Breast epithelium (tissue), 4 donors: ENCODE measurements around the gene TP53I11. TPM values are rescaled to one million over a fixed set of nuclear protein-coding genes. Genes with fewer than 3 reads are reported as not detected.

Experiments
- DNase-seq, 2 donors: peaks; one replicate each; pipeline ENCODE4 v3.0.0-alpha.2; 2019; ENCODE audit warnings: low spot score in 2 of 2
- H3K27ac ChIP-seq, 2 donors: fragments of 200-600 bp; sonication (generic) in 1 of 2; one replicate each; pipeline ENCODE4 v1.5.1; 2016 to 2019; ENCODE audit warnings: mild to moderate bottlenecking in 1 of 2
- H3K27me3 ChIP-seq, 2 donors: fragments of 200-600 bp; sonication (generic) in 1 of 2; one replicate each; pipeline versions ENCODE4 v1.5.1 to v1.6.0; 2017 to 2019; ENCODE audit warnings: control low read depth in 1 of 2, mild to moderate bottlenecking in 1 of 2
- H3K36me3 ChIP-seq: fragments of 200-600 bp; one replicate; pipeline ENCODE4 v1.5.1; 2019
- H3K4me1 ChIP-seq, 2 donors: fragments of 200-600 bp; sonication (generic); one replicate each; pipeline ENCODE4 v1.5.1; 2016 to 2019; ENCODE audit warnings: control low read depth in 1 of 2
- H3K4me3 ChIP-seq, 3 donors: fragments of 200-600 bp; sonication (generic); 1 replicate in 2 of 3; 2 replicates in 1 of 3; pipeline ENCODE4 v1.5.1; 2016 to 2019; ENCODE audit warnings: mild to moderate bottlenecking in 3 of 3, moderate library complexity in 2 of 3
- H3K9me3 ChIP-seq, 2 donors: fragments of 200-600 bp; sonication (generic) in 1 of 2; one replicate each; pipeline ENCODE4 v1.5.1; 2016 to 2019; ENCODE audit warnings: control low read depth in 1 of 2
- CTCF ChIP-seq, 3 donors: fragments of 450-650 bp; IDR thresholded peaks; one replicate each; pipeline ENCODE4 v1.5.1; 2016 to 2017; ENCODE audit warnings: antibody characterized with exemption in 3 of 3, mild to moderate bottlenecking in 3 of 3, moderate library complexity in 3 of 3
- POLR2A ChIP-seq: fragments of 450-650 bp; IDR thresholded peaks from one replicate; pipeline ENCODE4 v1.6.1; 2016; ENCODE audit warnings: antibody characterized with exemption, mild to moderate bottlenecking, moderate library complexity
- POLR2AphosphoS5 ChIP-seq, 3 donors: sonication (generic); formaldehyde crosslinking; IDR thresholded peaks; one replicate each; pipeline ENCODE4 v1.6.1; 2017; ENCODE audit warnings: antibody characterized with exemption in 3 of 3
- intact Hi-C: fragments of 100-400 bp; cut with DNase I; formaldehyde crosslinking; loops from one replicate; pipeline ENCODE4 v1.15.1; 2023; ENCODE audit warnings: low total_unique reads
- total RNA-seq, 3 donors: library from RNA; depleted of rRNA; stranded (reverse); fragments of >200 nt; gene quantifications; one replicate each; pipeline ENCODE4 v1.1.0, GENCODE V29; 2016

The TP53I11 gene
- total RNA-seq, 3 donors from 2014 or later: 30.7 to 91.1 (median 75.7) TPM

DNA sequence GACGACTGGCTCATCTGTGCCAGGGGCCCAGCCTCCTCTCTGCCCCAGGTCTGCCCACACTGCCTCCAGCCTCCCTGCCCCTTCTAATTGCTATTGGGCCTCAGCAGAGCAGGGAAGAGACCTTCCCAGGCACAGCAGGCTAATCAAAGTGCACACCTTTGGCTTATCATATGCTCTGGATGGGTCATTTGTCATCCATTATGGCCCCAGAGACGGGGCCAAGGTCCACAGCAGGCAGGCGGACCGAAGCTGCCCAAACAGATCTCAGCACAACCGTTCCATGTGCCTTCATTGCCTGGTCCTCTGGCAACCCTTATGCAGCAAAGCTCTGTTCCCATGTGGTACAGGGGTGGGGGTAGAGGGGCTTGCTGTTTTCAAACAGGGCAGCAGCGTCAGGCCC, 66.6 kb downstream of the TP53I11 start:
- H3K9me3 ChIP-seq: no peaks in the 10 kb centered on the region
- intact Hi-C loops: no loop called here
- DNase-seq: no peak
- no peak for TF ChIP-seq POLR2A
- no peak for TF ChIP-seq CTCF (IDR thresholded peaks at IDR 0.05)
- no peak for TF ChIP-seq POLR2AphosphoS5 (IDR thresholded peaks at IDR 0.05)
- no peak overlapping the region for H3K27ac ChIP-seq
- no peak overlapping the region for H3K4me3 ChIP-seq
- no peaks in the 10 kb centered on the region for H3K36me3 ChIP-seq
- H3K27me3 ChIP-seq: no peaks in the 10 kb centered on the region
- H3K4me1 ChIP-seq: no peaks in the 10 kb centered on the region

GRCh38 chr11:44883277-44883676, 67.4 kb downstream of the TP53I11 start:
- Histone ChIP-seq H3K27ac (no peak overlapping the region), H3K4me3 (no peak overlapping the region), H3K9me3 (no peaks in the 10 kb centered on the region), H3K36me3 (no peaks in the 10 kb centered on the region), H3K27me3 (no peaks in the 10 kb centered on the region), H3K4me1 (no peaks in the 10 kb centered on the region)
- intact Hi-C loops: no loop called here
- TF ChIP-seq POLR2AphosphoS5 (IDR thresholded peaks at IDR 0.05) (no peak), CTCF (IDR thresholded peaks at IDR 0.05) (no peak), POLR2A (no peak)
- no peak for DNase-seq

Other genes with a start within 250 kb of the TP53I11 start
- 1 to 10 TPM; 1.0 to 2.0 (median 1.8) TPM for gene TSPAN18, start 223.9 kb downstream of the TP53I11 start, total RNA-seq
- gene PRDM11, start 195.8 kb upstream of the TP53I11 start, total RNA-seq: 10 to 100 TPM in 2 of 3 donors, 1 to 10 TPM in 1; 6.9 to 10.9 (median 10.8) TPM